GM23338 (cell line): ENCODE results near the gene PPM1H. TPM values are rescaled to one million over a fixed set of nuclear protein-coding genes. Genes with fewer than 3 reads are reported as not detected.

Source experiments
- ATAC-seq: fragments of 200-7000 bp; cut with Tn5 transposase; 3 replicates; pipeline ENCODE4 v1.9.1; 2020
- DNase-seq: peaks from one replicate; pipeline ENCODE4 v3.0.0-alpha.2; 2015; ENCODE audit warnings: low spot score
- H2AFZ ChIP-seq: fragments of 200-600 bp; sonication (generic); 2 replicates; pipeline ENCODE4 v1.8.0; 2016; ENCODE audit warnings: antibody characterized with exemption, mild to moderate bottlenecking, moderate library complexity
- H3F3A ChIP-seq: fragments of 200-600 bp; sonication (generic); replicated peaks from 2 replicates; pipeline ENCODE4 v1.8.0; 2017; ENCODE audit warnings: antibody characterized with exemption, mixed run types, low read depth
- H3K27ac ChIP-seq: fragments of 200-600 bp; sonication (generic); 2 replicates; pipeline ENCODE4 v1.6.1; 2016; ENCODE audit warnings: low read depth
- H3K27me3 ChIP-seq: fragments of 200-600 bp; sonication (generic); 2 replicates; pipeline ENCODE4 v1.8.0; 2016; ENCODE audit warnings: mild to moderate bottlenecking, mixed run types, moderate library complexity; ENCODE audit not compliant: insufficient read depth
- H3K36me3 ChIP-seq: fragments of 200-600 bp; sonication (generic); 2 replicates; pipeline ENCODE4 v1.8.0; 2016; ENCODE audit warnings: mild to moderate bottlenecking; ENCODE audit not compliant: insufficient read depth
- H3K4me1 ChIP-seq: fragments of 200-600 bp; sonication (generic); 2 replicates; pipeline ENCODE4 v1.8.0; 2016; ENCODE audit warnings: mild to moderate bottlenecking, moderate library complexity; ENCODE audit not compliant: insufficient read depth
- H3K4me2 ChIP-seq: fragments of 200-600 bp; sonication (generic); 2 replicates; pipeline ENCODE4 v1.7.1; 2017; ENCODE audit warnings: mixed run types
- H3K4me3 ChIP-seq: fragments of 200-600 bp; sonication (generic); 2 replicates; pipeline ENCODE4 v1.6.1; 2016; ENCODE audit warnings: mixed run types
- H3K79me2 ChIP-seq: fragments of 200-600 bp; sonication (generic); replicated peaks from 2 replicates; pipeline ENCODE4 v1.8.0; 2017; ENCODE audit warnings: mild to moderate bottlenecking; ENCODE audit not compliant: insufficient read depth
- H3K9me2 ChIP-seq: fragments of 200-600 bp; sonication (generic); 2 replicates; pipeline ENCODE4 v1.8.0; 2017; ENCODE audit not compliant: insufficient read depth
- H4K20me1 ChIP-seq: fragments of 200-600 bp; sonication (generic); replicated peaks from 2 replicates; pipeline ENCODE4 v1.8.0; 2017; ENCODE audit warnings: mild to moderate bottlenecking; ENCODE audit not compliant: insufficient read depth
- H3K27ac Mint-ChIP-seq: 2 replicates; pipeline ENCODE4 v1.8.0; 2020; ENCODE audit warnings: inconsistent platforms, mild to moderate bottlenecking, moderate library complexity, mixed read lengths
- H3K27me3 Mint-ChIP-seq: 3 replicates; pipeline ENCODE4 v1.8.0; 2022; ENCODE audit warnings: low read depth, mild to moderate bottlenecking, moderate library complexity, mixed read lengths, inconsistent platforms; ENCODE audit not compliant: insufficient read depth, poor library complexity
- H3K36me3 Mint-ChIP-seq: 3 replicates; pipeline ENCODE4 v1.8.0; 2021; ENCODE audit warnings: low read depth, mild to moderate bottlenecking, inconsistent platforms, moderate library complexity, mixed read lengths
- H3K4me1 Mint-ChIP-seq: 3 replicates; pipeline ENCODE4 v1.8.0; 2020; ENCODE audit warnings: mild to moderate bottlenecking, inconsistent platforms, mixed read lengths
- H3K4me3 Mint-ChIP-seq: 3 replicates; pipeline ENCODE4 v1.8.0; 2021; ENCODE audit warnings: moderate library complexity, mild to moderate bottlenecking, inconsistent platforms, mixed read lengths
- H3K9me3 Mint-ChIP-seq: 3 replicates; pipeline ENCODE4 v1.8.0; 2020; ENCODE audit warnings: moderate library complexity, mild to moderate bottlenecking, inconsistent platforms, mixed read lengths
- CREB1 ChIP-seq: fragments of 250-450 bp; sonication (Bioruptor Pico); IDR thresholded peaks from 2 replicates; pipeline ENCODE4 v1.5.0; 2020; ENCODE audit warnings: low read depth, mild to moderate bottlenecking, moderate library complexity
- CTCF ChIP-seq, 2 experiments: fragments of 200-600 bp in 1 of 2; sonication (generic) in 1 of 2; conservative IDR thresholded peaks; 2 replicates each; pipeline versions ENCODE4 v1.5.1 to v1.6.1; 2016 to 2017; ENCODE audit warnings: antibody characterized with exemption in 2 of 2, low read depth in 2 of 2, mild to moderate bottlenecking in 2 of 2, moderate library complexity in 1 of 2
- EZH2phosphoT487 ChIP-seq: fragments of 200-600 bp; sonication (generic); IDR thresholded peaks from one replicate; pipeline ENCODE4 v1.8.1; 2018; ENCODE audit warnings: antibody characterized with exemption; ENCODE audit not compliant: unreplicated experiment
- JUNB ChIP-seq: IDR thresholded peaks from one replicate; pipeline ENCODE4 v1.6.1; 2016; ENCODE audit warnings: antibody characterized with exemption; ENCODE audit not compliant: unreplicated experiment
- REST ChIP-seq: IDR thresholded peaks from one replicate; pipeline ENCODE4 v1.6.1; 2018; ENCODE audit warnings: antibody characterized with exemption; ENCODE audit not compliant: unreplicated experiment
- STAT1 ChIP-seq: IDR thresholded peaks from one replicate; pipeline ENCODE4 v1.6.1; 2016; ENCODE audit warnings: antibody characterized with exemption; ENCODE audit not compliant: unreplicated experiment
- ZNF114 ChIP-seq: fragments of 250-450 bp; sonication (Bioruptor Pico); IDR thresholded peaks from 2 replicates; pipeline ENCODE4 v1.5.0; 2020; ENCODE audit warnings: mild to moderate bottlenecking, moderate library complexity
- ZNF331 ChIP-seq: fragments of 250-450 bp; sonication (Bioruptor Pico); IDR thresholded peaks from 2 replicates; pipeline ENCODE4 v1.5.0; 2020; ENCODE audit warnings: low read depth, mild to moderate bottlenecking, moderate library complexity
- polyA plus RNA-seq: library from polyadenylated mRNA; unstranded; fragments of >200 nt; fragmentation: Nextera tagmentation; extraction: Ambion mirVana; gene quantifications from 2 replicates; pipeline ENCODE4 v1.2.1, GENCODE V29; 2016
- total RNA-seq: library from RNA; depleted of rRNA; stranded (reverse); fragments of >200 nt; shearing (Covaris generic); gene quantifications from 2 replicates; pipeline ENCODE4 v1.2.3, GENCODE V29; 2014
- TF ChIP-seq, protein P1 (sequence below): fragments of 250-450 bp; sonication (Bioruptor Pico); IDR thresholded peaks from 2 replicates; pipeline ENCODE4 v1.5.0; 2020; ENCODE audit warnings: mild to moderate bottlenecking, moderate library complexity

The PPM1H gene
- total and polyA plus RNA-seq, 2 experiments from 2014 or later: 11.4 to 41.2 TPM

DNA sequence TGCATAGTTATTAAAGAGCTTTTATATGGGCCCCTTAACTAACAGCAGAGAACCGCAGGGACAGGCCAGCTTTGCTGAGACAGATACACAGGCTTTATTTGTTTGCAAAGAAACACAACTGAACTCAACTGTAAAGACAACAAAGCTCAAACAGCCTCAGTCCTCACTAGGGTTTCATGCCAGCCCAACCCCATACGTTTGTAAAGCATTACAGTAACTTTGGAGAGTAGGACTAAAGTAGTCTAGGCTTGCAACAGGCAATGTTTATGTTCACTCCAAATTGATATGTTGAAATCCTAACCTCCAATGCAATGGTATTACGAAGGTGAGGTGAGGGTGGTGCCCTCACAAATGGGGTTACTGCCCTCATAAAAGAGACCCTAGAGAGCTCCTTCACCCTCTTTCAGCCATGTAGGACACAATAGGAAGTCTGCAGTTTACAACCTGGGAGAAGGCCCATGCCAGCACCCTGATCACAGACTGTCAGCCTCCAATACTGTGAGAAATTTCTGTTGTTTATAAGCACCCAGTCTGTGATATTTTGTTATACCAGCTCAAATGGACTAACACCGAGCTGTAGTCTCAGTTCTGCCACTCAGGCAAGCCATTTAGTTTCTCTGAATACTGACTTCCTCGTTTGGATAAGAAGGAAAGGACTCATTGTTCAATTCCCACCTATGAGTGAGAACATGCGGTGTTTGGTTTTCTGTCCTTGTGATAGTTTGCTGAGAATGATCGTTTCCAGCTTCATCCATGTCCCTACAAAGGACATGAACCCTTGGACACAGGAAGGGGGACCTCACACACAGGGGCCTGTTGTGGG is 35.2 kb downstream of the PPM1H start (continued):
- TF ChIP-seq CTCF (conservative IDR thresholded peaks at IDR 0.05; ENCODE audit: low read depth in 2 of 2): no peak
- TF ChIP-seq ZNF331 (CRISPR knock-in tag): no peak
- no peak for TF ChIP-seq ZNF114 (CRISPR knock-in tag)
- no peak for TF ChIP-seq JUNB
- no peak for TF ChIP-seq REST
- TF ChIP-seq CREB1 (CRISPR knock-in tag): no peak
- TF ChIP-seq EZH2phosphoT487: no peak
- TF ChIP-seq STAT1: no peak

DNA sequence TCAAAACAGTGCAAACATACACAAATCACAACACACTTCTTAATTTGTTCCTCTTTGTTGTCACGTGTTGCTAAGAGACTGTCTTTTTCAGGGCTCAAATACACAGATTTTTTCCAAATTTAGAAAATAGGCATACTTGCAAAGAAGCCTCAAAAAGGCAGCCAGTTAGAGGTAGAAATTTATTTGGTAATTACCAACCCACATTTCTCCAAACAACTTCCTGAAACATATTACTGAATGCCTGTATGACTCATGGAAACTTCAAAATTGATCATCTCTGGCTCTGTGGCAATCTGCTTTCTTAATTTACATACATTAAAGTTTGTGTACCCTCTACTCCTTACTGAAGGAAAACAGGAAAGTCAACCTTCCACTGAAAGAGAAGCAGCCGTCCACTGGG is 36.4 kb downstream of the PPM1H start:
- TF ChIP-seq ZNF114 (CRISPR knock-in tag) (no peak), EZH2phosphoT487 (no peak), CTCF (conservative IDR thresholded peaks at IDR 0.05; ENCODE audit: low read depth in 2 of 2) (no peak)
- TF ChIP-seq, protein P1, sequence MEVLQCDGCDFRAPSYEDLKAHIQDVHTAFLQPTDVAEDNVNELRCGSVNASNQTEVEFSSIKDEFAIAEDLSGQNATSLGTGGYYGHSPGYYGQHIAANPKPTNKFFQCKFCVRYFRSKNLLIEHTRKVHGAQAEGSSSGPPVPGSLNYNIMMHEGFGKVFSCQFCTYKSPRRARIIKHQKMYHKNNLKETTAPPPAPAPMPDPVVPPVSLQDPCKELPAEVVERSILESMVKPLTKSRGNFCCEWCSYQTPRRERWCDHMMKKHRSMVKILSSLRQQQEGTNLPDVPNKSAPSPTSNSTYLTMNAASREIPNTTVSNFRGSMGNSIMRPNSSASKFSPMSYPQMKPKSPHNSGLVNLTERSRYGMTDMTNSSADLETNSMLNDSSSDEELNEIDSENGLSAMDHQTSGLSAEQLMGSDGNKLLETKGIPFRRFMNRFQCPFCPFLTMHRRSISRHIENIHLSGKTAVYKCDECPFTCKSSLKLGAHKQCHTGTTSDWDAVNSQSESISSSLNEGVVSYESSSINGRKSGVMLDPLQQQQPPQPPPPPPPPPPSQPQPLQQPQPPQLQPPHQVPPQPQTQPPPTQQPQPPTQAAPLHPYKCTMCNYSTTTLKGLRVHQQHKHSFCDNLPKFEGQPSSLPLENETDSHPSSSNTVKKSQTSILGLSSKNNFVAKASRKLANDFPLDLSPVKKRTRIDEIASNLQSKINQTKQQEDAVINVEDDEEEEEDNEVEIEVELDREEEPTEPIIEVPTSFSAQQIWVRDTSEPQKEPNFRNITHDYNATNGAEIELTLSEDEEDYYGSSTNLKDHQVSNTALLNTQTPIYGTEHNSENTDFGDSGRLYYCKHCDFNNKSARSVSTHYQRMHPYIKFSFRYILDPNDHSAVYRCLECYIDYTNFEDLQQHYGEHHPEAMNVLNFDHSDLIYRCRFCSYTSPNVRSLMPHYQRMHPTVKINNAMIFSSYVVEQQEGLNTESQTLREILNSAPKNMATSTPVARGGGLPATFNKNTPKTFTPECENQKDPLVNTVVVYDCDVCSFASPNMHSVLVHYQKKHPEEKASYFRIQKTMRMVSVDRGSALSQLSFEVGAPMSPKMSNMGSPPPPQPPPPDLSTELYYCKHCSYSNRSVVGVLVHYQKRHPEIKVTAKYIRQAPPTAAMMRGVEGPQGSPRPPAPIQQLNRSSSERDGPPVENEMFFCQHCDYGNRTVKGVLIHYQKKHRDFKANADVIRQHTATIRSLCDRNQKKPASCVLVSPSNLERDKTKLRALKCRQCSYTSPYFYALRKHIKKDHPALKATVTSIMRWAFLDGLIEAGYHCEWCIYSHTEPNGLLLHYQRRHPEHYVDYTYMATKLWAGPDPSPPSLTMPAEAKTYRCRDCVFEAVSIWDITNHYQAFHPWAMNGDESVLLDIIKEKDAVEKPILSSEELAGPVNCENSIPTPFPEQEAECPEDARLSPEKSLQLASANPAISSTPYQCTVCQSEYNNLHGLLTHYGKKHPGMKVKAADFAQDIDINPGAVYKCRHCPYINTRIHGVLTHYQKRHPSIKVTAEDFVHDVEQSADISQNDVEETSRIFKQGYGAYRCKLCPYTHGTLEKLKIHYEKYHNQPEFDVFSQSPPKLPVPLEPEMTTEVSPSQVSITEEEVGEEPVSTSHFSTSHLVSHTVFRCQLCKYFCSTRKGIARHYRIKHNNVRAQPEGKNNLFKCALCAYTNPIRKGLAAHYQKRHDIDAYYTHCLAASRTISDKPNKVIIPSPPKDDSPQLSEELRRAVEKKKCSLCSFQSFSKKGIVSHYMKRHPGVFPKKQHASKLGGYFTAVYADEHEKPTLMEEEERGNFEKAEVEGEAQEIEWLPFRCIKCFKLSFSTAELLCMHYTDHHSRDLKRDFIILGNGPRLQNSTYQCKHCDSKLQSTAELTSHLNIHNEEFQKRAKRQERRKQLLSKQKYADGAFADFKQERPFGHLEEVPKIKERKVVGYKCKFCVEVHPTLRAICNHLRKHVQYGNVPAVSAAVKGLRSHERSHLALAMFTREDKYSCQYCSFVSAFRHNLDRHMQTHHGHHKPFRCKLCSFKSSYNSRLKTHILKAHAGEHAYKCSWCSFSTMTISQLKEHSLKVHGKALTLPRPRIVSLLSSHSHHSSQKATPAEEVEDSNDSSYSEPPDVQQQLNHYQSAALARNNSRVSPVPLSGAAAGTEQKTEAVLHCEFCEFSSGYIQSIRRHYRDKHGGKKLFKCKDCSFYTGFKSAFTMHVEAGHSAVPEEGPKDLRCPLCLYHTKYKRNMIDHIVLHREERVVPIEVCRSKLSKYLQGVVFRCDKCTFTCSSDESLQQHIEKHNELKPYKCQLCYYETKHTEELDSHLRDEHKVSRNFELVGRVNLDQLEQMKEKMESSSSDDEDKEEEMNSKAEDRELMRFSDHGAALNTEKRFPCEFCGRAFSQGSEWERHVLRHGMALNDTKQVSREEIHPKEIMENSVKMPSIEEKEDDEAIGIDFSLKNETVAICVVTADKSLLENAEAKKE (CRISPR knock-in tag): no peak
- Histone ChIP-seq H3K4me2 (no peak overlapping the region), H3K27me3 (no peaks in the 10 kb centered on the region), H3K4me3 (no peak overlapping the region), H3K79me2 (peaks cover 72% of the 10 kb centered on the region), H4K20me1 (peaks cover 10% of the 10 kb centered on the region), H3K9me2 (no peaks in the 10 kb centered on the region), H3K36me3 (no peaks in the 10 kb centered on the region), H3K4me1 (peaks cover 33% of the 10 kb centered on the region), H3F3A (no peaks in the 10 kb centered on the region), H3K27ac (no peak overlapping the region), H2AFZ (no peak overlapping the region)
- Mint-ChIP-seq H3K27me3 (no peaks in the 10 kb centered on the region), H3K9me3 (no peaks in the 10 kb centered on the region), H3K4me3 (no peak overlapping the region), H3K36me3 (no peaks in the 10 kb centered on the region), H3K4me1 (peaks cover 23% of the 10 kb centered on the region), H3K27ac (peak overlapping the region; percentile 86)
- no peak for DNase-seq
- no peak for ATAC-seq
